ENCODE data around the gene ERI3. TPM values are rescaled to one million over a fixed set of nuclear protein-coding genes. Genes with fewer than 3 reads are reported as not detected.

Gene ERI3
- total RNA-seq, result 10 to 100 TPM; 68.7 to 88.2 TPM
- polyA plus RNA-seq (ENCODE audit: insufficient read length in 2 of 2), result 100 to 1,000 TPM; 125 TPM
- long read RNA-seq, donor 1, transcript ERI3-201 (9 exons, 1,684 nt), result major isoform, 21 of 45 reads
- long read RNA-seq, donor 1, partial matches to known transcripts, result 24 of 45 reads
- long read RNA-seq, donor 1, other reads (novel, unspliced or antisense), result 0 of 45 reads
- long read RNA-seq, donor 2, transcript ERI3-201 (9 exons, 1,684 nt), result major isoform, 13 of 24 reads
- long read RNA-seq, donor 2, partial matches to known transcripts, result 11 of 24 reads
- long read RNA-seq, donor 2, other reads (novel, unspliced or antisense), result 0 of 24 reads
- long read RNA-seq, donor 3, partial matches to known transcripts, result 6 of 10 reads
- long read RNA-seq, donor 3, other reads (novel, unspliced or antisense), result 0 of 10 reads
- long read RNA-seq, donor 4, transcript ERI3-201 (9 exons, 1,684 nt), result major isoform, 8 of 31 reads
- long read RNA-seq, donor 4, partial matches to known transcripts, result 15 of 31 reads
- long read RNA-seq, donor 4, other reads (novel, unspliced or antisense), result 8 of 31 reads

- peaks cover 2% of the 10 kb centered on the region for H3K36me3 ChIP-seq (ENCODE audit: control insufficient read depth, insufficient read depth, low read length)
- H3K9me3 ChIP-seq (ENCODE audit: control insufficient read depth, insufficient read depth, low read length), result no peaks in the 10 kb centered on the region
Observed at GRCh38 chr1:44354840-44355581, at the start of gene ERI3. Gene ERI3, minus strand, starts transcription at chr1:44355257. Its CDS starts 231 bp downstream, at chr1:44355026.

GRCh38 chr1:44401256-44402228 lies 46.5 kb upstream of the ERI3 start:
- Histone ChIP-seq H3K27me3 (ENCODE audit: control insufficient read depth, insufficient read depth, low read length) (peaks cover 49% of the 10 kb centered on the region), H3K27ac (ENCODE audit: low read depth, low read length) (no peak overlapping the region), H3K36me3 (ENCODE audit: control insufficient read depth, insufficient read depth, low read length) (no peaks in the 10 kb centered on the region), H3K9me3 (ENCODE audit: control insufficient read depth, insufficient read depth, low read length) (no peaks in the 10 kb centered on the region), H3K4me1 (ENCODE audit: control insufficient read depth, insufficient read depth, low read length) (peaks cover 13% of the 10 kb centered on the region), H3K4me3 (ENCODE audit: low read depth, low read length) (no peak overlapping the region)
- no CpG with 5 or more reads among the region's 12 CpGs for WGBS (ENCODE audit: insufficient coverage)
- no peak for DNase-seq (ENCODE audit: low read depth in 4 of 6, low spot score in 6 of 6)

More at GRCh38 chr1:44354840-44355581, at the start of gene ERI3:
- 0% methylated on average over 55 of the region's 65 CpGs for WGBS (ENCODE audit: insufficient coverage)
- peak within 1 kb of the TSS; percentile 73 for H3K4me3 ChIP-seq (ENCODE audit: low read depth, low read length)
- H3K27me3 ChIP-seq (ENCODE audit: control insufficient read depth, insufficient read depth, low read length), result no peaks in the 10 kb centered on the region
- peak within 1 kb of the TSS; percentile 21 for H3K27ac ChIP-seq (ENCODE audit: low read depth, low read length)
- peak; percentile 89 to 99 (median 96) for DNase-seq (ENCODE audit: low read depth in 4 of 6, low spot score in 6 of 6)
- peaks cover 4% of the 10 kb centered on the region for H3K4me1 ChIP-seq (ENCODE audit: control insufficient read depth, insufficient read depth, low read length)

GRCh38 chr1:44390277-44390676 lies 35.2 kb upstream of the ERI3 start:
- peaks cover 8% of the 10 kb centered on the region for H3K27me3 ChIP-seq (ENCODE audit: control insufficient read depth, insufficient read depth, low read length)
- H3K4me3 ChIP-seq (ENCODE audit: low read depth, low read length), result no peak overlapping the region
- no peaks in the 10 kb centered on the region for H3K9me3 ChIP-seq (ENCODE audit: control insufficient read depth, insufficient read depth, low read length)
- no peaks in the 10 kb centered on the region for H3K4me1 ChIP-seq (ENCODE audit: control insufficient read depth, insufficient read depth, low read length)
- 67% methylated on average over 1 of the region's 1 CpG for WGBS (ENCODE audit: insufficient coverage)
- H3K36me3 ChIP-seq (ENCODE audit: control insufficient read depth, insufficient read depth, low read length), result no peaks in the 10 kb centered on the region
- H3K27ac ChIP-seq (ENCODE audit: low read depth, low read length), result no peak overlapping the region
- DNase-seq (ENCODE audit: low read depth in 4 of 6, low spot score in 6 of 6), result no peak

GRCh38 chr1:44389437-44389836 lies 34.4 kb upstream of the ERI3 start:
- H3K27ac ChIP-seq (ENCODE audit: low read depth, low read length), result no peak overlapping the region
- H3K36me3 ChIP-seq (ENCODE audit: control insufficient read depth, insufficient read depth, low read length), result no peaks in the 10 kb centered on the region
- no peaks in the 10 kb centered on the region for H3K9me3 ChIP-seq (ENCODE audit: control insufficient read depth, insufficient read depth, low read length)
- WGBS (ENCODE audit: insufficient coverage), result 80% methylated on average over 1 of the region's 1 CpG
- peaks cover 8% of the 10 kb centered on the region for H3K27me3 ChIP-seq (ENCODE audit: control insufficient read depth, insufficient read depth, low read length)
- DNase-seq (ENCODE audit: low read depth in 4 of 6, low spot score in 6 of 6), result no peak
- H3K4me1 ChIP-seq (ENCODE audit: control insufficient read depth, insufficient read depth, low read length), result no peaks in the 10 kb centered on the region
- no peak overlapping the region for H3K4me3 ChIP-seq (ENCODE audit: low read depth, low read length)

- no peaks in the 10 kb centered on the region for H3K4me1 ChIP-seq (ENCODE audit: control insufficient read depth, insufficient read depth, low read length)
- H3K27me3 ChIP-seq (ENCODE audit: control insufficient read depth, insufficient read depth, low read length), result peaks cover 8% of the 10 kb centered on the region
- no peak overlapping the region for H3K27ac ChIP-seq (ENCODE audit: low read depth, low read length)
- no peaks in the 10 kb centered on the region for H3K9me3 ChIP-seq (ENCODE audit: control insufficient read depth, insufficient read depth, low read length)
- H3K36me3 ChIP-seq (ENCODE audit: control insufficient read depth, insufficient read depth, low read length), result no peaks in the 10 kb centered on the region
- no peak overlapping the region for H3K4me3 ChIP-seq (ENCODE audit: low read depth, low read length)
- WGBS (ENCODE audit: insufficient coverage), result no CpG with 5 or more reads among the region's 2 CpGs
- no peak for DNase-seq (ENCODE audit: low read depth in 4 of 6, low spot score in 6 of 6)
Observed at GRCh38 chr1:44388551-44388950, 33.5 kb upstream of the ERI3 start.

GRCh38 chr1:44380666-44381177 lies 25.7 kb upstream of the ERI3 start:
- Histone ChIP-seq H3K36me3 (ENCODE audit: control insufficient read depth, insufficient read depth, low read length) (no peaks in the 10 kb centered on the region), H3K9me3 (ENCODE audit: control insufficient read depth, insufficient read depth, low read length) (no peaks in the 10 kb centered on the region), H3K27ac (ENCODE audit: low read depth, low read length) (no peak overlapping the region), H3K4me3 (ENCODE audit: low read depth, low read length) (no peak overlapping the region), H3K4me1 (ENCODE audit: control insufficient read depth, insufficient read depth, low read length) (peaks cover 7% of the 10 kb centered on the region), H3K27me3 (ENCODE audit: control insufficient read depth, insufficient read depth, low read length) (peaks cover 8% of the 10 kb centered on the region)
- WGBS (ENCODE audit: insufficient coverage), result 95% methylated on average over 2 of the region's 3 CpGs
- no peak for DNase-seq (ENCODE audit: low read depth in 4 of 6, low spot score in 6 of 6)

GRCh38 chr1:44377925-44378784 lies 23.1 kb upstream of the ERI3 start:
- DNase-seq (ENCODE audit: low read depth in 4 of 6, low spot score in 6 of 6), result peak in 3 of 6 donors; percentile 33 to 66 (median 54)
- no peaks in the 10 kb centered on the region for H3K9me3 ChIP-seq (ENCODE audit: control insufficient read depth, insufficient read depth, low read length)
- peaks cover 7% of the 10 kb centered on the region for H3K4me1 ChIP-seq (ENCODE audit: control insufficient read depth, insufficient read depth, low read length)
- H3K4me3 ChIP-seq (ENCODE audit: low read depth, low read length), result no peak overlapping the region
- no peak overlapping the region for H3K27ac ChIP-seq (ENCODE audit: low read depth, low read length)
- H3K27me3 ChIP-seq (ENCODE audit: control insufficient read depth, insufficient read depth, low read length), result peaks cover 8% of the 10 kb centered on the region
- no peaks in the 10 kb centered on the region for H3K36me3 ChIP-seq (ENCODE audit: control insufficient read depth, insufficient read depth, low read length)
- WGBS (ENCODE audit: insufficient coverage), result 65% methylated on average over 8 of the region's 12 CpGs

GRCh38 chr1:44375547-44375946 lies 20.5 kb upstream of the ERI3 start:
- H3K27me3 ChIP-seq (ENCODE audit: control insufficient read depth, insufficient read depth, low read length), result peaks cover 6% of the 10 kb centered on the region
- peaks cover 7% of the 10 kb centered on the region for H3K4me1 ChIP-seq (ENCODE audit: control insufficient read depth, insufficient read depth, low read length)
- no peaks in the 10 kb centered on the region for H3K36me3 ChIP-seq (ENCODE audit: control insufficient read depth, insufficient read depth, low read length)
- no peaks in the 10 kb centered on the region for H3K9me3 ChIP-seq (ENCODE audit: control insufficient read depth, insufficient read depth, low read length)
- H3K4me3 ChIP-seq (ENCODE audit: low read depth, low read length), result no peak overlapping the region
- 92% methylated on average over 6 of the region's 6 CpGs for WGBS (ENCODE audit: insufficient coverage)
- H3K27ac ChIP-seq (ENCODE audit: low read depth, low read length), result no peak overlapping the region
- DNase-seq (ENCODE audit: low read depth in 4 of 6, low spot score in 6 of 6), result no peak

Measured in spinal cord (tissue), 10 donors.